Fibroblast of villous mesenchyme (primary cell): ENCODE measurements around the gene AFF3. TPM values are rescaled to one million over a fixed set of nuclear protein-coding genes. Genes with fewer than 3 reads are reported as not detected.

ENCODE experiments used
- DNase-seq: peaks from one replicate; pipeline ENCODE4 v3.0.0-alpha.2; 2010; ENCODE audit warnings: low read depth
- H3K4me3 ChIP-seq: 2 replicates; pipeline ENCODE4 v1.5.1; 2011; ENCODE audit warnings: low read depth, mild to moderate bottlenecking, low read length
- CTCF ChIP-seq: IDR thresholded peaks from 2 replicates; pipeline ENCODE4 v1.5.1; 2012; ENCODE audit warnings: low read depth, mild to moderate bottlenecking, low read length; ENCODE audit not compliant: insufficient read depth
- total RNA-seq: library from RNA; depleted of rRNA; stranded (reverse); fragments of >200 nt; gene quantifications from 2 replicates; pipeline ENCODE4 v1.2.3, GENCODE V29; 2012

Gene AFF3
- total RNA-seq, 1 donor = 19.4 TPM

- DNase-seq = no peak
- TF ChIP-seq CTCF = no peak
- no peak overlapping the region for H3K4me3 ChIP-seq
These were observed 69.3 kb downstream of the AFF3 start for GRCh38 chr2:100073110-100073509.

- no peak for DNase-seq
- H3K4me3 ChIP-seq = no peak overlapping the region
- no peak for TF ChIP-seq CTCF
These were observed 69.9 kb downstream of the AFF3 start for GRCh38 chr2:100072503-100072902.

- DNase-seq = no peak
- no peak for TF ChIP-seq CTCF
- H3K4me3 ChIP-seq = no peak overlapping the region
These were observed 70.9 kb downstream of the AFF3 start for GRCh38 chr2:100071335-100072043.

GRCh38 chr2:100070078-100070477 is 72.3 kb downstream of the AFF3 start:
- H3K4me3 ChIP-seq = no peak overlapping the region
- no peak for TF ChIP-seq CTCF
- DNase-seq = peak; percentile 75

GRCh38 chr2:100068395-100068794 is 74.0 kb downstream of the AFF3 start:
- TF ChIP-seq CTCF = no peak
- no peak for DNase-seq
- no peak overlapping the region for H3K4me3 ChIP-seq

- no peak for DNase-seq
- TF ChIP-seq CTCF = no peak
- no peak overlapping the region for H3K4me3 ChIP-seq
These were observed 74.6 kb downstream of the AFF3 start for GRCh38 chr2:100067784-100068183.

- no peak for DNase-seq
- no peak overlapping the region for H3K4me3 ChIP-seq
- no peak for TF ChIP-seq CTCF
These were observed 75.5 kb downstream of the AFF3 start for GRCh38 chr2:100066856-100067255.
